ENCODE measurements around the gene RUBCN. TPM values are rescaled to one million over a fixed set of nuclear protein-coding genes. Genes with fewer than 3 reads are reported as not detected.
"Not testable (repeated sequence)": the region's sequence is repeated elsewhere in the genome, so short reads cannot be mapped to it uniquely, and the experiment has no call there.

Gene RUBCN
- total and polyA plus RNA-seq, 8 donors, result 12.3 to 33.0 (median 14.5) TPM

GRCh38 chr3:197737319-197737649 is 580 bp upstream of the RUBCN start:
- H3K27ac ChIP-seq, result peak overlapping the region; percentile 82 to 90
- ATAC-seq (peak; percentile 15), DNase-seq (no peak)
- TF ChIP-seq, protein P1, sequence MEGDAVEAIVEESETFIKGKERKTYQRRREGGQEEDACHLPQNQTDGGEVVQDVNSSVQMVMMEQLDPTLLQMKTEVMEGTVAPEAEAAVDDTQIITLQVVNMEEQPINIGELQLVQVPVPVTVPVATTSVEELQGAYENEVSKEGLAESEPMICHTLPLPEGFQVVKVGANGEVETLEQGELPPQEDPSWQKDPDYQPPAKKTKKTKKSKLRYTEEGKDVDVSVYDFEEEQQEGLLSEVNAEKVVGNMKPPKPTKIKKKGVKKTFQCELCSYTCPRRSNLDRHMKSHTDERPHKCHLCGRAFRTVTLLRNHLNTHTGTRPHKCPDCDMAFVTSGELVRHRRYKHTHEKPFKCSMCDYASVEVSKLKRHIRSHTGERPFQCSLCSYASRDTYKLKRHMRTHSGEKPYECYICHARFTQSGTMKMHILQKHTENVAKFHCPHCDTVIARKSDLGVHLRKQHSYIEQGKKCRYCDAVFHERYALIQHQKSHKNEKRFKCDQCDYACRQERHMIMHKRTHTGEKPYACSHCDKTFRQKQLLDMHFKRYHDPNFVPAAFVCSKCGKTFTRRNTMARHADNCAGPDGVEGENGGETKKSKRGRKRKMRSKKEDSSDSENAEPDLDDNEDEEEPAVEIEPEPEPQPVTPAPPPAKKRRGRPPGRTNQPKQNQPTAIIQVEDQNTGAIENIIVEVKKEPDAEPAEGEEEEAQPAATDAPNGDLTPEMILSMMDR (IDR thresholded peaks at IDR 0.05), result no peak
- H3K4me3 ChIP-seq, result peak overlapping the region; percentile 96 to 97
- no peaks in the 10 kb centered on the region for H3K27me3 ChIP-seq
- peaks cover 11 to 30% of the 10 kb centered on the region in 2 donors for H3K4me1 ChIP-seq
- H3K36me3 ChIP-seq, result no peaks in the 10 kb centered on the region
- intact Hi-C loops (cut with DNase I), result no loop called here
- H3K9me3 ChIP-seq, result no peaks in the 10 kb centered on the region

DNA sequence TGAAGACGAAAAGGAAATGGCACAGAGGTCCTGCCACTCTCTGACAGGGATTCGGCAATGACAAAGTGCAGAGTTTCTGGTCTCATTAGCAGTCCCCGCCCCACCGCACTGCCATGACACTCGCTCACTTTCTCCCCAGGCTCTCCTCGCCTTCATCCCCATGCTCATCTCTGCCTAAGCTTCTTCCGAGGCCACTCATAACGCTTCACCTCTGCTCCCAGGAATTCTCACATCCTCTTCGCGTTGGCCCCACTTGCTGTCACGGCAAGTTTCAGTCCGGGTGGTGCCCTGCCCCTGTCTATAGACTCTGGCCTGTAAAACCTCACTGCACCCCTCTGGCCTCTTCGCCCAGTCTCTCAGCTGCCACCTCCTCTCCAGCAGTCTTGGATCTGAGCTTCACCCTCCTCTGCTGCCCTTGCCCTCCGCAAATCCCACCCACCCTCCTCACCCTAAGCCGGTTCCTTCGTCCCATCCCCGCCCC is 654 bp downstream of the RUBCN start:
- H3K27me3 ChIP-seq, result no peaks in the 10 kb centered on the region
- peak overlapping the region; percentile 96 to 97 for H3K4me3 ChIP-seq
- H3K27ac ChIP-seq, result peak overlapping the region; percentile 82 to 90
- peaks cover 11 to 30% of the 10 kb centered on the region in 2 donors for H3K4me1 ChIP-seq
- DNase-seq (no peak), ATAC-seq (peak; percentile 11)
- no peaks in the 10 kb centered on the region for H3K9me3 ChIP-seq
- H3K36me3 ChIP-seq, result no peaks in the 10 kb centered on the region
- TF ChIP-seq, protein P1 (IDR thresholded peaks at IDR 0.05), result no peak
- intact Hi-C loops (cut with DNase I), result no loop called here

- Histone ChIP-seq H3K9me3 (no peaks in the 10 kb centered on the region), H3K4me3 (peak overlapping the region in 1 of 2 donors; percentile 97), H3K4me1 (peaks cover 11 to 30% of the 10 kb centered on the region in 2 donors), H3K27me3 (no peaks in the 10 kb centered on the region), H3K27ac (peak overlapping the region; percentile 28 to 65), H3K36me3 (no peaks in the 10 kb centered on the region)
- intact Hi-C loops (cut with DNase I), result no loop called here
- TF ChIP-seq, protein P1 (IDR thresholded peaks at IDR 0.05), result no peak
- no peak for ATAC-seq
- DNase-seq, result no peak
These were observed 1.9 kb downstream of the RUBCN start for GRCh38 chr3:197734667-197735318.

- peaks cover 11 to 37% of the 10 kb centered on the region in 2 donors for H3K4me1 ChIP-seq
- H3K27ac ChIP-seq, result no peak overlapping the region
- TF ChIP-seq, protein P1 (IDR thresholded peaks at IDR 0.05), result no peak
- intact Hi-C loops (cut with DNase I), result no loop called here
- no peaks in the 10 kb centered on the region for H3K9me3 ChIP-seq
- H3K36me3 ChIP-seq, result no peaks in the 10 kb centered on the region
- DNase-seq (no peak), ATAC-seq (no peak)
- no peak overlapping the region for H3K4me3 ChIP-seq
- no peaks in the 10 kb centered on the region for H3K27me3 ChIP-seq
These were observed 3.7 kb downstream of the RUBCN start for GRCh38 chr3:197733042-197733441.

DNA sequence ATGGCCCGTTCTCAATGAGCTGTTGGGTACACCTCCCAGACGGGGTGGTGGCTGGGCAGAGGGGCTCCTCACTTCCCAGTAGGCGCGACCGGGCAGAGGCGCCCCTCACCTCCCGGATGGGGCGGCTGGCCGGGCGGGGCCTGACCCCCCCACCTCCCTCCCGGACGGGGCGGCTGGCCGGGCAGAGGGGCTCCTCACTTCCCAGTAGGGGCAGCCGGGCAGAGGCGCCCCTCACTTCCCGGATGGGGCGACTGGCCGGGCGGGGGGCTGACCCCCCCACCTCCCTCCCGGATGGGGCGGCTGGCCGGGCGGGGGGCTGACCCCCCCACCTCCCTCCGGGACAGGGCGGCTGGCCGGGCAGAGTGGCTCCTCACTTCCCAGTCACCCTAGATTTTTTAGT is 5.2 kb downstream of the RUBCN start:
- H3K9me3 ChIP-seq; H3K36me3 ChIP-seq; H3K27me3 ChIP-seq; H3K27ac ChIP-seq; ATAC-seq; H3K4me3 ChIP-seq; intact Hi-C loops (cut with DNase I); DNase-seq: not testable (repeated sequence)
- peaks cover 5 to 29% of the 10 kb centered on the region in 2 donors for H3K4me1 ChIP-seq

DNA sequence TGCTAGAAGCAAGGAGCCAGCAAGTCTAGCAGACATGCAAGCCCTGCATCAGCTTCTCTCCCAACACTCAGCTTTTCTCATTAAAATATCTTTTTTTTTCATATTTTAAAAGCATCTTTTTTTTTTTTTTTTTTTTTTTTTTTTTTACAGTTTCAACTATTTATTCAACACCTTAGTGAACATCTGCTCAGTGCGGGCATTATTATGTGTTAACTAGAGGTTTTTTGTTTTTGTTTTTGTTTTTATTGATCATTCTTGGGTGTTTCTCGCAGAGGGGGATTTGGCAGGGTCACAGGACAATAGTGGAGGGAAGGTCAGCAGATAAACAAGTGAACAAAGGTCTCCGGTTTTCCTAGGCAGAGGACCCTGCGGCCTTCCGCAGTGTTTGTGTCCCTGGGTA is 5.9 kb downstream of the RUBCN start:
- ATAC-seq; H3K36me3 ChIP-seq; DNase-seq; H3K4me3 ChIP-seq; H3K27ac ChIP-seq; intact Hi-C loops (cut with DNase I); H3K27me3 ChIP-seq; H3K9me3 ChIP-seq: not testable (repeated sequence)
- H3K4me1 ChIP-seq, result peaks cover 4 to 25% of the 10 kb centered on the region in 2 donors

All from left lung (tissue), 10 donors.